ENCODE data around the gene HAPLN3.
A peak's percentile ranks its signal among the peaks of the same experiment; 100 is the strongest.

Gene HAPLN3

GRCh38 chr15:88909956-88910831, 14.8 kb upstream of the HAPLN3 start:
- no peak for DNase-seq (ENCODE audit: low read depth in 2 of 2)

- no peak for DNase-seq (ENCODE audit: low read depth in 2 of 2)
Observed at GRCh38 chr15:88908697-88909621, 13.6 kb upstream of the HAPLN3 start.

DNA sequence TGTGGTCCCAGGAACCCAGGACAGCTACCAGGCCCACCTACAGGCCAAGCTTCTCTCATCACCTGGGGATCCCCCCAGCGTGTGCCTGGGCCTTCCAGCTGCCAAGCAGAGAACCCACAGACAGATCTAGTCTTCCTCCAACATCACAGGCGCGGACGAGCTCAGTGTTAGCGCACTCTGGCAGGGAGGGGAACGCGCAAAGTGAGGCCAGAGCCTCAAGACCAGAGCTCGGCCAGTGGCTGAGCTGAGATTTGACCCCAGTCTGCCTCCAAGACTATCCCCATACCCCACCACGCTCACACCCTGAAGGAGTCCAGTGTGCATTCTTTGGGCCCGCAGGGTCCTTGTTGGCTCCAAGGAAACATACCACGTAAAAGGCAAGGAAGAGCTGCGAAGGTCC, 12.8 kb upstream of the HAPLN3 start:
- no peak for DNase-seq (ENCODE audit: low read depth in 2 of 2)

DNA sequence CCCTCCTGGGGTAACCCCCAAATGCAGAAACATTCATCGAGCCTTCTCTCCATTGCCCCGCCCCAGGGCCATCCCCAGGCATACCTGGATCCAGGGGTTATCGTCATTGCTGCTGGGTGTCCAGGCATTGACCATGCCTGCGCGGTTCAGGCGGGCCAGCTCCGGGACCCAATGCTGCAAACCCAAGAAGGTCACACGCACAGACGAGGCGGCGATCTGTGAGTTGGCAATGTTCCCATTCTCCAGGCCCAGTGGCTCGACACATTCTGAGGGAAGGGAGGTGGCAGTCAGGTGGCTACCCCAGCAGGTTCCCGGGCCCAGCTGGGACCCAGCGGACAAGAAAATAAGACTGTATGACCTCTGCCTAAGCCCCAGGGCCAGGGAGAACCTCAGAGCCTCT, 11.8 kb upstream of the HAPLN3 start:
- DNase-seq (ENCODE audit: low read depth in 2 of 2), result no peak

GRCh38 chr15:88906551-88906950, 11.2 kb upstream of the HAPLN3 start:
- DNase-seq (ENCODE audit: low read depth in 2 of 2), result no peak

DNA sequence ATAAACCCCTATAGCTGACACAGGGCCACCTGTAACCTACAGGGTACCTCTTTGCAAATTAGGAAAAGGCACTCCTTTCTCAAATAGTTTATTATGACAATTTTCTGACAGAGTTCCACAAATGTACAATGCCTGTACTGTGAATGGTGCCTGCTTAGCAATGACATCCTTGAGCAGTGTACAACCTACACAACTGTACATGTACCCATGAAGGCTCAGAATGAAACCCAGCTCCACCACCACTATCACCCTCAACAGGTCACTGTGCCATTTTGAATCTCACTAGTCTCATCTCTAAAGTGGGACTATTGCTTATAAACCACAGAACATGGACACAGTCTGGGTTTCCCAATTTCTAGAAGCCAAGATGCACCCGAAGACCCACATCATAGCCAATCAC, 10.8 kb upstream of the HAPLN3 start:
- no peak for DNase-seq (ENCODE audit: low read depth in 2 of 2)

GRCh38 chr15:88905576-88905975, 10.2 kb upstream of the HAPLN3 start:
- no peak for DNase-seq (ENCODE audit: low read depth in 2 of 2)

- peak; percentile 81 to 84 for DNase-seq (ENCODE audit: low read depth in 2 of 2)
Observed at GRCh38 chr15:88904624-88905327, 9.4 kb upstream of the HAPLN3 start.

- no peak for DNase-seq (ENCODE audit: low read depth in 2 of 2)
Observed at GRCh38 chr15:88904257-88904623, 8.9 kb upstream of the HAPLN3 start.

DNA sequence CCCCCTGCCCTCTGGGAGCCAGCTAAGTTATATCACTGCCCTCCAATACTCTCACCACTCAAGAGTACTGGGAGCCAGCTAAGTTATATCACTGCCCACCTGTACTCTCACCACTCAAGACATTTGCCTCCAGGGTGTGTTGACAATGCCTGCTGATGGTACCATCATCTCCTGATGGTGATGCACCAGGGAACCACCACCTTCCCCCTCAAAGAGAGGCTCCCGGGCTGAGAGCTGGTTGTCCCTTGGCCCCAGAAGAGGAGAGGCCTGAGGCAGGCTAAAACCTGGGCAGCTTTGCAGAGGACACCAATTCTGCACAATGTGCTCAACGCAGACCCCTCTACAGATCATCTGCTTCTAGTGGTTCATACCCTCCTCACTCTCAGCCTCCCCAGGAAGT, 7.5 kb upstream of the HAPLN3 start:
- no peak for DNase-seq (ENCODE audit: low read depth in 2 of 2)

DNA sequence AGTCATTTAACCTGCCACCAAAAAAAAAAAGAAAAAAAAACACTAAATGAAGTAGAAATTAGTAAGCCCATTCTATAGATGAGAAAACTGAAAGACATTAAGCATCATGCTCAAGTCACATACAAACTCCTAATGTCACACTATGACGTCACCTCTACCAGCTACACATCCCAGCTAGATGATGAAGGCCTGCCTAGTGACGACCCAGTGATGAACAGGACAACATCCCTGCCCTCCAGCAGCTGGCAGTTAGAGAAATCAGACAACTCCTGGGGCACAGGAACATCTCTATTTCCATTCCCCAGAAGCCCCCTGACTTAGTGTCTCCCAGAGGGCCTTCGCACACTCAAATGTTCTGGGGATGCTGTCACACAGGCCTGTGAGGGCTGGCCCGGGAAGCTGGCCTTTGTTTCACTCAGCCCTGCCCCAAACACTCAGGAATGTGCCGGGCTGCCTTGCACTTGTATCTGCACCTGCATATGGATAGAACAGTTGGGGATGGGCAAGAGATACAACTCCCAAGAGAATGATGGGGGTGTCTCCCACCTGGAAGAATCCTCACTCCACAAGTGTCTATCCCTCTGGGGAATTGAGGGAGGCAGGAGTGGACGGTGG, 7.0 kb upstream of the HAPLN3 start:
- DNase-seq (ENCODE audit: low read depth in 2 of 2), result no peak

- no peak for DNase-seq (ENCODE audit: low read depth in 2 of 2)
Observed at GRCh38 chr15:88901508-88902220, 6.3 kb upstream of the HAPLN3 start.

DNA sequence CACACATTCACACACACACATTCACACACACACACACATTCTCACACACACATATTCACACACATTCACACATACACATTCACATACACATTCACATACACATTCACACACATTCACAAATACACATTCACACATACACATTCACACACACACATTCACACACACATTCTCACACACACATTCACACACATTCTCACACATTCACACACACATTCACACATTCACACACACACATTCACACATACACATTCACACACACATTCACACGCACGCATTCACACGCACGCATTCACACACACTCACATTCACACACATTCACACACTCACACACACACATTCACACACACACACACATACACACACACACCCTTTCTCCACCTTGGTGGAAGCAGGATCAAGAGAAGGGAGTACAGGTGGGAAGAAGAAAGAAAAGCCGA, 5.7 kb upstream of the HAPLN3 start:
- no peak for DNase-seq (ENCODE audit: low read depth in 2 of 2)

- DNase-seq (ENCODE audit: low read depth in 2 of 2), result no peak
Observed at GRCh38 chr15:88900309-88900981, 5.1 kb upstream of the HAPLN3 start.

DNA sequence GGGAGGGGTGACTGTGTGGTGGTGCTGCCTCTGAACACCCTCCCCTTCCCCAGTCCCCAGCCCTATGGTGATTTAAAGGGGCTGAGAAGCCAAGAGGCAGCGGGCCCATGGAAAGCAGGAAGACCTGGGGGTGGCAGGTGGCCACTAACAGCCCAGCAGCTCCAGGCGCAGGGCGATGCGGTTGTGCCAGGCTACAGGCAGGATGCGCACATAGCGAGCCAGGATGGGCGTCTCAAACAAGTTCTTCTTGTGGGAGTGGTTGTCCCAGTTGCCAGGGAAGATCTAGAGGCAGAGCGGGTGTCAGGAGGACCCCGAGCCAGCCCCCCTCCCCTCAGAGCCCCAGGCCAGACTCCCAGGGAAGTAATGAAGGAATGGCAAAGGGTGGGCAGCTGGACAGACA, 3.9 kb upstream of the HAPLN3 start:
- no peak for DNase-seq (ENCODE audit: low read depth in 2 of 2)

- no peak for DNase-seq (ENCODE audit: low read depth in 2 of 2)
Observed at GRCh38 chr15:88898736-88899135, 3.4 kb upstream of the HAPLN3 start.

DNA sequence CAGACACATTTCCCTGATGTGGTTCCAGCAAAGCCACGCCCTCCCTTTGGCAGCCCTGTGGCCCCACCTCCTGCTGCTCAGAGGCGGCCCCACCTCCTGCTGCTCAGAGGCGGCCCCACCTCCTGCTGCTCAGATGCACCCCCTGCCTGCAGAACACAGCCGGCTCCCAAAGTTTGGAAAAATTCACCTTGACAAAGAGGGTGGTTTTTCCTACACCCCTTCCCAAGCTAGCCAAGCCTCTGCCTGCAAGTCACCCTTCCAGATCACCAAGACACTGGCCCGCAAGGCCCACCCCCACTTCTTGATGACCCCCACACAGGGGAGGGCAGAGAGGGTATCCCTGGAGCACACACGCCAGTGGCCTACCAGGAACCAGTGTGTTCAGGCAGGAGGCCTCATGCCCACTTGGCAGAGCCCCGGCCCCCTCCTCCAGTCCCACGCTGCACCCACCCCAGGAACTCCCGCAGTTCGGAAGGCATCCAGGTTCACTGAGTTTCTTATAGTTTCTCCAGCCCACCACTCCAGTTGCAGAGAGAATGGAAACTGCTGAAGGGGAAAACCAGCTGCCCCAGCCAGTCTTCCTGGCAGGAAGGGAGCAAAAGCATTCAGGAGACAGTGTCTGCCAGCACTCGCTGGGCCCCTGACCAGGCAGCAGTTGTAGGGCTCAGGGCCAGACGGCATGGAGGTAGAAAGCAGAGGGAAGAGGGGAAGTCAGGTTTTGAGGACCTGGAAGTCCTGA, 2.3 kb upstream of the HAPLN3 start:
- DNase-seq (ENCODE audit: low read depth in 2 of 2), result peak; percentile 44 to 73

DNA sequence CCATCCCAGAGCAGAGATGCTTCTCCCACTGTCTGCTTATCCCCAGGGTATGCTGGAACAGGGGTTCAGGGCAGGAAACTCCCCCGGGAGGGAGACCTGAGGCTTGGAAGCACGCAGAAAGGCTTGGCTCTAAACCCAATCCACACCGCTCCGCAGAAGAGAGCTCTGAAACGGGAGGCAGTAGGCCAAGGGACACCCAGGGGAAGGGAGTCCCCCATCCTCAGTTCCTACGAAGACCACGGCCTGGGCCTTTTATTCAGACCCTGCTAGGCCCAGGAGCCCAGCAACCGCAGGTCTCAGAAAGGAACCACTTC, 1.8 kb upstream of the HAPLN3 start:
- DNase-seq (ENCODE audit: low read depth in 2 of 2), result no peak

- no peak for DNase-seq (ENCODE audit: low read depth in 2 of 2)
Observed at GRCh38 chr15:88896333-88897033, 1.1 kb upstream of the HAPLN3 start.

Measured in activated CD8-positive, alpha-beta memory T cell treated with anti-CD3 and anti-CD28 coated beads for 4 hours (primary cell).